Type B pancreatic cell (in vitro differentiated cells): ENCODE results near the gene ATG4D. TPM values are rescaled to one million over a fixed set of nuclear protein-coding genes. Genes with fewer than 3 reads are reported as not detected.

ENCODE experiments used
- DNase-seq: peaks from one replicate; pipeline ENCODE4 v3.0.0; 2021; ENCODE audit warnings: mixed read lengths; ENCODE audit not compliant: unreplicated experiment; ENCODE audit errors: extremely low spot score
- H3K27ac Mint-ChIP-seq: 2 replicates; pipeline ENCODE4 v1.8.0; 2021; ENCODE audit warnings: mild to moderate bottlenecking, mixed read lengths
- H3K27me3 Mint-ChIP-seq: 2 replicates; pipeline ENCODE4 v1.8.0; 2021; ENCODE audit warnings: mixed read lengths
- H3K36me3 Mint-ChIP-seq: 2 replicates; pipeline ENCODE4 v1.8.0; 2021; ENCODE audit warnings: mixed read lengths
- H3K4me1 Mint-ChIP-seq: one replicate; pipeline ENCODE4 v1.8.0; 2021; ENCODE audit warnings: mixed read lengths; ENCODE audit not compliant: unreplicated experiment
- H3K4me3 Mint-ChIP-seq: 2 replicates; pipeline ENCODE4 v1.8.0; 2021; ENCODE audit warnings: mild to moderate bottlenecking, mixed read lengths
- H3K9me3 Mint-ChIP-seq: 2 replicates; pipeline ENCODE4 v1.8.0; 2021; ENCODE audit warnings: mixed read lengths
- total RNA-seq: library from RNA; stranded (reverse); gene quantifications from 2 replicates; pipeline ENCODE4 v1.2.1, GENCODE V29; 2021; ENCODE audit warnings: low replicate concordance
- TF ChIP-seq, protein P1 (sequence below): fragments of 200-600 bp; sonication (generic); conservative IDR thresholded peaks from 2 replicates; pipeline ENCODE4 v1.5.0; 2021; ENCODE audit warnings: antibody characterized with exemption, mild to moderate bottlenecking

ATG4D gene
- total RNA-seq, 1 donor from 2014 or later = 44.6 TPM

- Mint-ChIP-seq H3K4me3 (peak within 1 kb of the TSS; percentile 84), H3K36me3 (no peaks in the 10 kb centered on the region), H3K4me1 (peaks cover 20% of the 10 kb centered on the region), H3K27me3 (peaks cover 61% of the 10 kb centered on the region), H3K9me3 (no peaks in the 10 kb centered on the region), H3K27ac (no peak within 1 kb of the TSS)
- DNase-seq = no peak
- TF ChIP-seq, protein P1, sequence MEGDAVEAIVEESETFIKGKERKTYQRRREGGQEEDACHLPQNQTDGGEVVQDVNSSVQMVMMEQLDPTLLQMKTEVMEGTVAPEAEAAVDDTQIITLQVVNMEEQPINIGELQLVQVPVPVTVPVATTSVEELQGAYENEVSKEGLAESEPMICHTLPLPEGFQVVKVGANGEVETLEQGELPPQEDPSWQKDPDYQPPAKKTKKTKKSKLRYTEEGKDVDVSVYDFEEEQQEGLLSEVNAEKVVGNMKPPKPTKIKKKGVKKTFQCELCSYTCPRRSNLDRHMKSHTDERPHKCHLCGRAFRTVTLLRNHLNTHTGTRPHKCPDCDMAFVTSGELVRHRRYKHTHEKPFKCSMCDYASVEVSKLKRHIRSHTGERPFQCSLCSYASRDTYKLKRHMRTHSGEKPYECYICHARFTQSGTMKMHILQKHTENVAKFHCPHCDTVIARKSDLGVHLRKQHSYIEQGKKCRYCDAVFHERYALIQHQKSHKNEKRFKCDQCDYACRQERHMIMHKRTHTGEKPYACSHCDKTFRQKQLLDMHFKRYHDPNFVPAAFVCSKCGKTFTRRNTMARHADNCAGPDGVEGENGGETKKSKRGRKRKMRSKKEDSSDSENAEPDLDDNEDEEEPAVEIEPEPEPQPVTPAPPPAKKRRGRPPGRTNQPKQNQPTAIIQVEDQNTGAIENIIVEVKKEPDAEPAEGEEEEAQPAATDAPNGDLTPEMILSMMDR = no peak
These were observed 26.3 kb upstream of the ATG4D start, which contains the start of gene S1PR5 for GRCh38 chr19:10517361-10517759. Gene S1PR5 (minus strand): TSS chr19:10517447. CDS start chr19:10515011, 2,436 bp downstream.

DNA sequence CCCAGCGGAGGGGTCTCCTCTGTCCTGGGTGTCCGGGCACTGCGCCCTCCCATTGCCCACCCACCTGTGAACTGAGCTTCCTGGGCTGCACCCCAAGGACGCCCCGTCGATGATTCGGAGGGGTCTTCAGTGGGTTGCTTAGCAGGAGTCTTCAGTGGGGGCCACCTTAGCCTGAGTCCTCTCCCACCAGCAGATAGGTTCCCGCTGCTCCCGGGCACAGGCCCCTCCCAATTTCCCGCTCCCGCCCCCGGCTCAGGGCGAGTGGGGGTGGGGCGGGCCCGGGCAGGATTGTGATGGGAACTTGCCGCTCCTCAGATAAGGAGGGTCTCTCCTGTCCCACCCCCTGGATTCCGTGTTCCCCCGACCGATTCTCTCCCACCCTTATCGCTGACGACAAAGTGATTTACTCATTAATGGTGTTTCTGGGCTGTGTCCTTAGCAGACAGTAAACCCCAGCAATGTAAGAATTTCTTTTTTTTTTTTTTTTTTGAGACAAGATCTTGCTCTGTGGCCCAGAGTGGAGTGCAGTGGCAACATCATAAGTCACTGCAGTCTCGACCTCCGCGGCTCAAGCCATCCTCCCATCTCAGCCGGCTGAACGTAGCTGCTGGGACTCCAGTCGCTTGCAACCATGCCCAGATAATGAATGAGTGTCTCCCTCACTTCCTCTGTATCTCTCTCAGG, 25.8 kb upstream of the ATG4D start:
- TF ChIP-seq, protein P1 = no peak
- Mint-ChIP-seq H3K36me3 (no peaks in the 10 kb centered on the region), H3K27ac (no peak overlapping the region), H3K4me3 (peak overlapping the region; percentile 84), H3K27me3 (peaks cover 61% of the 10 kb centered on the region), H3K9me3 (no peaks in the 10 kb centered on the region), H3K4me1 (peaks cover 20% of the 10 kb centered on the region)
- no peak for DNase-seq

GRCh38 chr19:10518444-10519361, 25.0 kb upstream of the ATG4D start:
- Mint-ChIP-seq H3K27ac (no peak overlapping the region), H3K4me1 (peaks cover 20% of the 10 kb centered on the region), H3K9me3 (no peaks in the 10 kb centered on the region), H3K27me3 (peaks cover 57% of the 10 kb centered on the region), H3K4me3 (peak overlapping the region; percentile 84), H3K36me3 (no peaks in the 10 kb centered on the region)
- TF ChIP-seq, protein P1 = no peak
- DNase-seq = no peak

DNA sequence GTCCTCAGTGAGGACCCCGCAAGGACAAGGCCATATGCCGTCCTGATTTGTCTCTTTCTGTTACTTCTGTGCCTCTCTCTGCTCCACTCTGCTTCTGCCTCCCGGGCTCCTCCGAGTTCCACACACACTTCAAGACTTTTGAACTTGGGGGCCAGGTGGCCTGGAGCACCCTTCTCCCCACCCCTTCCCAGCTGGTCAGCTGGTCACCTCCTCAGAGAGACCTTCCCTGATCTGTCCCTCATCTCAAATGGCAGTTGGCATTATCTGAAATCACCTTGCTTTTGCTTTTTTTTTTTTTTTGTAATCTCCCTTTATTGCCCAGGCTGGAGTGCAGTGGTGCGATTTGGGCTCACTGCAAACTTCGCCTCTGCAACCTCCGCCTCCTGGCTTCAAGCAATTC, 24.3 kb upstream of the ATG4D start:
- Mint-ChIP-seq H3K36me3 (no peaks in the 10 kb centered on the region), H3K4me1 (peaks cover 20% of the 10 kb centered on the region), H3K27ac (no peak overlapping the region), H3K27me3 (peaks cover 61% of the 10 kb centered on the region), H3K9me3 (no peaks in the 10 kb centered on the region), H3K4me3 (peak overlapping the region; percentile 75)
- DNase-seq = no peak
- TF ChIP-seq, protein P1 = no peak

GRCh38 chr19:10520652-10521318, 22.9 kb upstream of the ATG4D start:
- TF ChIP-seq, protein P1 = no peak
- peaks cover 50% of the 10 kb centered on the region for H3K27me3 Mint-ChIP-seq
- H3K4me1 Mint-ChIP-seq = peaks cover 20% of the 10 kb centered on the region
- H3K9me3 Mint-ChIP-seq = no peaks in the 10 kb centered on the region
- no peak for DNase-seq
- H3K36me3 Mint-ChIP-seq = no peaks in the 10 kb centered on the region
- no peak overlapping the region for H3K4me3 Mint-ChIP-seq
- no peak overlapping the region for H3K27ac Mint-ChIP-seq
